ENCODE measurements around the gene VAPB. TPM values are rescaled to one million over a fixed set of nuclear protein-coding genes. Genes with fewer than 3 reads are reported as not detected.

VAPB gene
- total RNA-seq, 1 donor from 2014 or later = 47.6 TPM

- H3K27ac Mint-ChIP-seq (ENCODE audit: unreplicated experiment) = no peak overlapping the region
- no peak overlapping the region for H3K4me3 Mint-ChIP-seq (ENCODE audit: unreplicated experiment)
- DNase-seq (ENCODE audit: extremely low spot score, unreplicated experiment) = no peak
- no peaks in the 10 kb centered on the region for H3K9me3 Mint-ChIP-seq (ENCODE audit: unreplicated experiment)
- H3K27me3 Mint-ChIP-seq (ENCODE audit: unreplicated experiment) = no peaks in the 10 kb centered on the region
- TF ChIP-seq CTCF (IDR thresholded peaks at IDR 0.05) = no peak
- peaks cover 13% of the 10 kb centered on the region for H3K4me1 Mint-ChIP-seq (ENCODE audit: unreplicated experiment)
- no peaks in the 10 kb centered on the region for H3K36me3 Mint-ChIP-seq (ENCODE audit: unreplicated experiment)
Observed at GRCh38 chr20:58466729-58467571, 77.9 kb downstream of the VAPB start.

GRCh38 chr20:58467572-58468527 is 78.8 kb downstream of the VAPB start:
- no peaks in the 10 kb centered on the region for H3K9me3 Mint-ChIP-seq (ENCODE audit: unreplicated experiment)

GRCh38 chr20:58469616-58470015 is 80.6 kb downstream of the VAPB start:
- no peak for DNase-seq (ENCODE audit: extremely low spot score, unreplicated experiment)
- H3K27ac Mint-ChIP-seq (ENCODE audit: unreplicated experiment) = no peak overlapping the region
- H3K27me3 Mint-ChIP-seq (ENCODE audit: unreplicated experiment) = no peaks in the 10 kb centered on the region
- H3K4me3 Mint-ChIP-seq (ENCODE audit: unreplicated experiment) = no peak overlapping the region
- no peak for TF ChIP-seq CTCF (IDR thresholded peaks at IDR 0.05)
- peaks cover 8% of the 10 kb centered on the region for H3K4me1 Mint-ChIP-seq (ENCODE audit: unreplicated experiment)
- H3K36me3 Mint-ChIP-seq (ENCODE audit: unreplicated experiment) = no peaks in the 10 kb centered on the region
- no peaks in the 10 kb centered on the region for H3K9me3 Mint-ChIP-seq (ENCODE audit: unreplicated experiment)

More at GRCh38 chr20:58467572-58468527, 78.8 kb downstream of the VAPB start:
- H3K4me3 Mint-ChIP-seq (ENCODE audit: unreplicated experiment) = no peak overlapping the region
- no peaks in the 10 kb centered on the region for H3K36me3 Mint-ChIP-seq (ENCODE audit: unreplicated experiment)
- no peak for TF ChIP-seq CTCF (IDR thresholded peaks at IDR 0.05)
- H3K4me1 Mint-ChIP-seq (ENCODE audit: unreplicated experiment) = peaks cover 13% of the 10 kb centered on the region
- DNase-seq (ENCODE audit: extremely low spot score, unreplicated experiment) = peak; percentile 78
- no peak overlapping the region for H3K27ac Mint-ChIP-seq (ENCODE audit: unreplicated experiment)
- no peaks in the 10 kb centered on the region for H3K27me3 Mint-ChIP-seq (ENCODE audit: unreplicated experiment)

- no peaks in the 10 kb centered on the region for H3K27me3 Mint-ChIP-seq (ENCODE audit: unreplicated experiment)
- no peaks in the 10 kb centered on the region for H3K9me3 Mint-ChIP-seq (ENCODE audit: unreplicated experiment)
- no peaks in the 10 kb centered on the region for H3K36me3 Mint-ChIP-seq (ENCODE audit: unreplicated experiment)
- peaks cover 6% of the 10 kb centered on the region for H3K4me1 Mint-ChIP-seq (ENCODE audit: unreplicated experiment)
- no peak overlapping the region for H3K4me3 Mint-ChIP-seq (ENCODE audit: unreplicated experiment)
- no peak overlapping the region for H3K27ac Mint-ChIP-seq (ENCODE audit: unreplicated experiment)
- TF ChIP-seq CTCF (IDR thresholded peaks at IDR 0.05) = no peak
- DNase-seq (ENCODE audit: extremely low spot score, unreplicated experiment) = peak; percentile 63
Observed at GRCh38 chr20:58470336-58471192, 81.5 kb downstream of the VAPB start.

All from osteocyte (in vitro differentiated cells).